B cell (primary cell): ENCODE data around the gene TOMM22. TPM values are rescaled to one million over a fixed set of nuclear protein-coding genes. Genes with fewer than 3 reads are reported as not detected.

Source experiments
- ATAC-seq: fragments of 200-7000 bp; cut with Tn5 transposase; one replicate; pipeline ENCODE4 v1.10.0; 2021; ENCODE audit warnings: low read depth, mild to moderate bottlenecking, moderate number of reproducible peaks, moderate library complexity
- CTCF ChIA-PET: fragments of 350-600 bp; sonication (Branson Sonifier 250); formaldehyde crosslinking; loops from one replicate; lab custom pipeline; 2021; ENCODE audit warnings: antibody characterized with exemption, inconsistent platforms; lab: Charles Lee
- POLR2A ChIA-PET: fragments of 350-600 bp; sonication (Branson Sonifier 250); formaldehyde crosslinking; loops from one replicate; lab custom pipeline; 2021; ENCODE audit warnings: antibody characterized with exemption; lab: Charles Lee
- DNase-seq: peaks from one replicate; pipeline ENCODE4 v3.0.0; 2013
- H2AFZ ChIP-seq: 2 replicates; pipeline ENCODE4 v1.6.1; 2012; ENCODE audit warnings: mild to moderate bottlenecking, low read depth, low read length; ENCODE audit not compliant: insufficient read depth, poor library complexity, severe bottlenecking
- H3K27ac ChIP-seq, 2 donors: 1 replicate in 1 of 2; 2 replicates in 1 of 2; pipeline ENCODE4 v1.5.1; 2012 to 2013; ENCODE audit warnings: low read length in 2 of 2, mild to moderate bottlenecking in 2 of 2, moderate library complexity in 1 of 2
- H3K27me3 ChIP-seq, 4 experiments: fragments of 200-600 bp in 1 of 4; sonication (generic) in 1 of 4; replicated peaks in 1 of 4; 1 replicate in 2 of 4; 2 replicates in 2 of 4; pipeline versions ENCODE4 v1.6.1 to v1.7.0; 2013 to 2016; ENCODE audit warnings: low read length in 3 of 4, mild to moderate bottlenecking in 2 of 4, mixed read lengths in 1 of 4, moderate library complexity in 1 of 4; ENCODE audit not compliant: insufficient read depth in 4 of 4, control insufficient read depth in 3 of 4; ENCODE audit errors: control extremely low read depth in 1 of 4
- H3K36me3 ChIP-seq, 2 experiments: replicated peaks in 1 of 2; 1 replicate in 1 of 2; 2 replicates in 1 of 2; pipeline versions ENCODE4 v1.6.1 to v1.7.1; 2013; ENCODE audit warnings: low read length in 1 of 2; ENCODE audit not compliant: insufficient read depth in 2 of 2, control insufficient read depth in 1 of 2; ENCODE audit errors: control extremely low read depth in 1 of 2, extremely low read depth in 1 of 2
- H3K4me1 ChIP-seq, 2 donors: fragments of 200-600 bp in 1 of 2; sonication (generic) in 1 of 2; 1 replicate in 1 of 2; 2 replicates in 1 of 2; pipeline versions ENCODE4 v1.5.1 to v1.6.1; 2013 to 2017; ENCODE audit warnings: low read length in 2 of 2; ENCODE audit not compliant: control insufficient read depth in 2 of 2, insufficient read depth in 2 of 2
- H3K4me2 ChIP-seq: replicated peaks from 2 replicates; pipeline ENCODE3; 2012; ENCODE audit warnings: mild to moderate bottlenecking, low read depth, low read length; ENCODE audit not compliant: poor library complexity, severe bottlenecking
- H3K4me3 ChIP-seq, 5 experiments: fragments of 200-600 bp in 1 of 5; sonication (generic) in 1 of 5; 1 replicate in 3 of 5; 2 replicates in 2 of 5; pipeline versions ENCODE4 v1.5.1 to v1.7.0; 2011 to 2016; ENCODE audit warnings: low read length in 4 of 5, mild to moderate bottlenecking in 4 of 5, low read depth in 2 of 5, control low read depth in 1 of 5, moderate library complexity in 1 of 5; ENCODE audit not compliant: insufficient read depth in 1 of 5; ENCODE audit errors: control extremely low read depth in 1 of 5, extremely low read depth in 1 of 5
- H3K79me2 ChIP-seq: fragments of 200-600 bp; sonication (generic); one replicate; pipeline ENCODE4 v1.6.0; 2016; ENCODE audit warnings: low read length; ENCODE audit not compliant: control insufficient read depth, insufficient read depth
- H3K9ac ChIP-seq: fragments of 200-600 bp; sonication (generic); 2 replicates; pipeline ENCODE4 v1.6.1; 2017; ENCODE audit warnings: mild to moderate bottlenecking, low read length, moderate library complexity
- H3K9me3 ChIP-seq, 3 donors: one replicate each; pipeline versions ENCODE4 v1.6.1 to v1.7.1; 2013; ENCODE audit warnings: low read length in 2 of 3; ENCODE audit not compliant: control insufficient read depth in 2 of 3, insufficient read depth in 1 of 3; ENCODE audit errors: control extremely low read depth in 1 of 3
- H4K20me1 ChIP-seq: 2 replicates; pipeline ENCODE4 v1.6.0; 2012; ENCODE audit warnings: mild to moderate bottlenecking, low read length; ENCODE audit not compliant: insufficient read depth, control insufficient read depth, poor library complexity, severe bottlenecking
- H3K27ac Mint-ChIP-seq: one replicate; pipeline ENCODE4 v1.8.0; 2021; ENCODE audit warnings: mixed read lengths
- H3K27me3 Mint-ChIP-seq: one replicate; pipeline ENCODE4 v1.8.0; 2021; ENCODE audit warnings: mixed read lengths
- H3K4me1 Mint-ChIP-seq: one replicate; pipeline ENCODE4 v1.8.0; 2021; ENCODE audit warnings: mixed read lengths
- H3K4me3 Mint-ChIP-seq: one replicate; pipeline ENCODE4 v1.8.0; 2021; ENCODE audit warnings: mixed read lengths
- H3K9me3 Mint-ChIP-seq: one replicate; pipeline ENCODE4 v1.8.0; 2022; ENCODE audit warnings: mixed read lengths; ENCODE audit not compliant: insufficient read depth
- CTCF ChIP-seq: fragments of 200-600 bp; IDR thresholded peaks from one replicate; pipeline ENCODE4 v1.8.0; 2022; ENCODE audit warnings: antibody characterized with exemption, mild to moderate bottlenecking
- EZH2 ChIP-seq: IDR thresholded peaks from 2 replicates; pipeline ENCODE4 v1.6.1; 2012; ENCODE audit warnings: borderline replicate concordance, low read depth, mild to moderate bottlenecking, moderate library complexity, low read length; ENCODE audit not compliant: insufficient read depth, poor library complexity, severe bottlenecking
- WGBS: methylation state at CpG from one replicate; pipeline ENCODE4 v1.1.5; 2013; ENCODE audit warnings: missing lambda C conversion rate; ENCODE audit not compliant: insufficient coverage; 5-methylcytosine and 5-hydroxymethylcytosine counted together
- intact Hi-C: fragments of 100-400 bp; cut with micrococcal nuclease; formaldehyde crosslinking; loops from one replicate; pipeline ENCODE4 v1.10.0; 2022
- polyA plus RNA-seq: library from polyadenylated mRNA; depleted of rRNA; stranded (reverse); fragments of >200 nt; gene quantifications from 2 replicates; pipeline ENCODE4 v1.2.3, GENCODE V29; 2012
- total RNA-seq, 2 donors: library from RNA; stranded (reverse); fragments of 120-200 nt in 1 of 2; gene quantifications; 1 replicate in 1 of 2; 2 replicates in 1 of 2; pipeline versions ENCODE4 v1.2.3 to v1.2.4, GENCODE V29; 2013 to 2022

Gene TOMM22
- total and polyA plus RNA-seq, 2 donors (not counting 1 experiment from before 2014, with no cell fraction given): 21.5 to 47.6 TPM

- peaks cover 0 to 28% of the 10 kb centered on the region in 2 experiments for H3K36me3 ChIP-seq
- peaks cover 72% of the 10 kb centered on the region for H3K79me2 ChIP-seq
- no peak for TF ChIP-seq CTCF
- H3K4me1 Mint-ChIP-seq: peaks cover 75% of the 10 kb centered on the region
- H4K20me1 ChIP-seq: peaks cover 69% of the 10 kb centered on the region
- no peaks in the 10 kb centered on the region for H3K9me3 ChIP-seq
- CTCF ChIA-PET: interaction anchor here (0.9 to 6.6 kb wide), 6 partner anchors 9 to 610 kb away, joined by 3 to 35 read pairs (median 4); partner anchors contain the start of gene TOMM22
- H3K27ac Mint-ChIP-seq: peak overlapping the region; percentile 86
- no peak overlapping the region for H3K9ac ChIP-seq
- no peaks in the 10 kb centered on the region for H3K27me3 ChIP-seq
- peaks cover 47 to 48% of the 10 kb centered on the region in 2 donors for H3K4me1 ChIP-seq
- H3K4me2 ChIP-seq: peak overlapping the region; percentile 87
- POLR2A ChIA-PET: no interaction called here
- H3K4me3 Mint-ChIP-seq: peak overlapping the region; percentile 94
- peak overlapping the region in 1 of 5 experiments; percentile 81 for H3K4me3 ChIP-seq
- no peaks in the 10 kb centered on the region for H3K27me3 Mint-ChIP-seq
- peak overlapping the region in 1 of 2 donors; percentile 73 for H3K27ac ChIP-seq
- DNase-seq: no peak
- no peak overlapping the region for H2AFZ ChIP-seq
- intact Hi-C loops: loop anchor here (5.0 to 10.0 kb wide), 2 partner anchors 523 to 609 kb away; partner anchors contain the start of genes PLA2G6 and RPL3
- H3K9me3 Mint-ChIP-seq: no peaks in the 10 kb centered on the region
- no peak for ATAC-seq
- WGBS: 80% methylated on average over 1 of the region's 3 CpGs
Observed at GRCh38 chr22:38707984-38708383, 26.2 kb downstream of the TOMM22 start.

- intact Hi-C loops: loop anchor here (5.0 to 10.0 kb wide), 2 partner anchors 525 to 608 kb away; partner anchors contain the start of genes PLA2G6 and RPL3
- peak overlapping the region; percentile 79 for H3K4me3 Mint-ChIP-seq
- H3K27ac Mint-ChIP-seq: peak overlapping the region; percentile 87
- 100% methylated on average over 2 of the region's 3 CpGs for WGBS
- H3K4me3 ChIP-seq: peak overlapping the region in 2 of 5 experiments; percentile 18 to 47
- POLR2A ChIA-PET: interaction anchor here (0.6 to 1.0 kb wide), 2 partner anchors 22 to 392 kb away, joined by 3 to 5 read pairs; partner anchors contain the start of gene CSNK1E
- no peaks in the 10 kb centered on the region for H3K9me3 ChIP-seq
- peak overlapping the region; percentile 64 to 73 for H3K27ac ChIP-seq
- H3K27me3 Mint-ChIP-seq: no peaks in the 10 kb centered on the region
- H3K9ac ChIP-seq: peak overlapping the region; percentile 36
- H3K4me2 ChIP-seq: peak overlapping the region; percentile 87
- peaks cover 83% of the 10 kb centered on the region for H4K20me1 ChIP-seq
- H3K4me1 Mint-ChIP-seq: peaks cover 78% of the 10 kb centered on the region
- no peaks in the 10 kb centered on the region for H3K27me3 ChIP-seq
- peaks cover 52 to 53% of the 10 kb centered on the region in 2 donors for H3K4me1 ChIP-seq
- DNase-seq (peak; percentile 66), ATAC-seq (no peak)
- no peak for TF ChIP-seq CTCF
- no peak for TF ChIP-seq EZH2
- H3K9me3 Mint-ChIP-seq: no peaks in the 10 kb centered on the region
- no peak overlapping the region for H2AFZ ChIP-seq
- peaks cover 85% of the 10 kb centered on the region for H3K79me2 ChIP-seq
- peaks cover 0 to 29% of the 10 kb centered on the region in 2 experiments for H3K36me3 ChIP-seq
- CTCF ChIA-PET: interaction anchor here (0.7 to 1.6 kb wide), 9 partner anchors 9 to 657 kb away, joined by 3 to 5 read pairs (median 3); no protein-coding TSS in a partner anchor
Observed at GRCh38 chr22:38709306-38709705, 27.5 kb downstream of the TOMM22 start.
